Measurements from ENCODE around the gene LAG3. TPM values are rescaled to one million over a fixed set of nuclear protein-coding genes. Genes with fewer than 3 reads are reported as not detected.

The LAG3 gene
- polyA plus RNA-seq, 1 donor, result 2.1 TPM

DNA sequence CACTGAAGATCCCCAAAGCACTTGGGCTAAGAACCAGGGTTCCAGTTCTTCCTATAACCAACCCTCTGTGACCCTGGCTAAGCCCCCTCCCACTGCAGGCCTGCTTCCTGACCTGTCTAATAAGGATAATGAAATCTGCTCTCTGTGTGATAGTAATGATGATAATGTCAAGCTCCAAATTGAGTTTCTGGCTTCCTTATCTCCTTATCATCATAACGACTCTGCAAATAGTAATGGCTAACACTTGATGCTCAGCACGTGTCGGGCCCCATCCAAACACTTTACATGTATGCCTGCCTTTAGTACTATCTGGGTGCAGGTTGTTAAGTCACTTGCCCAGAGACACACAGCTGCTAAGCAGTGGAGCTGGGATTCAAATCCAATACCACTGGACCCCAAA, 44.3 kb downstream of the LAG3 start:
- H3K27me3 ChIP-seq (ENCODE audit: control insufficient read depth, insufficient read depth, low read length), result peaks cover 19% of the 10 kb centered on the region
- no peaks in the 10 kb centered on the region for H3K36me3 ChIP-seq (ENCODE audit: control insufficient read depth, insufficient read depth, low read length)
- H3K27ac ChIP-seq (ENCODE audit: low read length), result no peak overlapping the region
- DNase-seq, result peak in 1 of 2 donors; percentile 1
- H3K4me3 ChIP-seq (ENCODE audit: low read length), result no peak overlapping the region
- no CpG with 5 or more reads among the region's 3 CpGs for WGBS (ENCODE audit: insufficient coverage, low lambda C conversion rate)
- H3K4me1 ChIP-seq (ENCODE audit: control insufficient read depth, insufficient read depth, low read length), result peaks cover 7% of the 10 kb centered on the region
- no peaks in the 10 kb centered on the region for H3K9me3 ChIP-seq (ENCODE audit: control insufficient read depth, low read depth, low read length)

DNA sequence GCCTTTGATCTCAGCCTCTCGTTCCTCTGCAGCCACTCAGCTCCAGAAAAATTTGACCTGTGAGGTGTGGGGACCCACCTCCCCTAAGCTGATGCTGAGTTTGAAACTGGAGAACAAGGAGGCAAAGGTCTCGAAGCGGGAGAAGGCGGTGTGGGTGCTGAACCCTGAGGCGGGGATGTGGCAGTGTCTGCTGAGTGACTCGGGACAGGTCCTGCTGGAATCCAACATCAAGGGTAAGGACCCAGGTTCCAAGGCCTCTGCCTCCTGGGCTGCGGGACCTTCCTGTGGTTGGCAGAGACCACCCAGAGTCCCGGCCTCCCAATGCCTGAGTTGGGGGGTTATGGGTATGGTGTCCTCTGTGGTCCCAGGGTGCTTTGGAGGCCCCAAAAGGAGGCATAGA, 44.8 kb downstream of the LAG3 start:
- Histone ChIP-seq H3K9me3 (ENCODE audit: control insufficient read depth, low read depth, low read length) (no peaks in the 10 kb centered on the region), H3K27ac (ENCODE audit: low read length) (no peak overlapping the region), H3K36me3 (ENCODE audit: control insufficient read depth, insufficient read depth, low read length) (no peaks in the 10 kb centered on the region), H3K4me3 (ENCODE audit: low read length) (no peak overlapping the region), H3K4me1 (ENCODE audit: control insufficient read depth, insufficient read depth, low read length) (peaks cover 11% of the 10 kb centered on the region), H3K27me3 (ENCODE audit: control insufficient read depth, insufficient read depth, low read length) (peaks cover 24% of the 10 kb centered on the region)
- 83% methylated on average over 1 of the region's 8 CpGs for WGBS (ENCODE audit: insufficient coverage, low lambda C conversion rate)
- DNase-seq, result peak in 1 of 2 donors; percentile 1

DNA sequence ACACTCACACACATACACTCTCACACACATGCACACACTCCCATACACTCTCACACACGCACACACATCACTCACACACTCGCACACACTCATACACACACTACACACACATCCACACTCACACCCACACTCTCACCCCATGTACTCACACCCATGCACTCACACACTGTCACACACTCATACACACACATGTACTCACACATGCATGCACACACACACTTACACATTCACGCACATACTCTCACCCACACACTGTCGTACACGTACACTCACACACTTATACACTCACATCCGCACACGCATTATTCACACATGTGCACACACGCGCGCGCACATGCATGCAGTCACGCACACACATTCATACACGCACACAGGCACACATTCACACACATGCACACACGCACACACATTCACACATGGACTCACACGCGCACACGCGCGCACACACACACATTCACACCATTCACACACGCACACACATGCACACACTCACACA, 45.4 kb downstream of the LAG3 start:
- H3K4me1 ChIP-seq (ENCODE audit: control insufficient read depth, insufficient read depth, low read length), result peaks cover 15% of the 10 kb centered on the region
- no peak overlapping the region for H3K27ac ChIP-seq (ENCODE audit: low read length)
- WGBS (ENCODE audit: insufficient coverage, low lambda C conversion rate), result 100% methylated on average over 4 of the region's 20 CpGs
- no peaks in the 10 kb centered on the region for H3K36me3 ChIP-seq (ENCODE audit: control insufficient read depth, insufficient read depth, low read length)
- H3K9me3 ChIP-seq (ENCODE audit: control insufficient read depth, low read depth, low read length), result no peaks in the 10 kb centered on the region
- peaks cover 30% of the 10 kb centered on the region for H3K27me3 ChIP-seq (ENCODE audit: control insufficient read depth, insufficient read depth, low read length)
- H3K4me3 ChIP-seq (ENCODE audit: low read length), result no peak overlapping the region
- peak in 1 of 2 donors; percentile 1 for DNase-seq

DNA sequence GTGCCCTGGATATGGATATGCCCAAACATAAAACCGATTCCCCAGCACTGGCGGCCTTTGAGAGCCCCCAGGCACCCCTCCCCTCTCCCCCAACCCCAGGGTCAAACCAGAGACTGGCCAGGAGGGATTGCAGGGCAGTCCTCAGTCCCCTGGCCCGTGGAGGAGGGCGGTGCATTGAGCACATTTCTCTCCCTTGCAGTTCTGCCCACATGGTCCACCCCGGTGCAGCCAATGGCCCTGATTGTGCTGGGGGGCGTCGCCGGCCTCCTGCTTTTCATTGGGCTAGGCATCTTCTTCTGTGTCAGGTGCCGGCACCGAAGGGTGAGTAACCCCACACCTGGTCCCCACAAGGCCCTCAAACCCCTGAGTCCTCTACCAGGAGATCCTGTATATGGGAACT, 45.9 kb downstream of the LAG3 start:
- H3K9me3 ChIP-seq (ENCODE audit: control insufficient read depth, low read depth, low read length), result no peaks in the 10 kb centered on the region
- no peak overlapping the region for H3K27ac ChIP-seq (ENCODE audit: low read length)
- no peaks in the 10 kb centered on the region for H3K36me3 ChIP-seq (ENCODE audit: control insufficient read depth, insufficient read depth, low read length)
- H3K27me3 ChIP-seq (ENCODE audit: control insufficient read depth, insufficient read depth, low read length), result peaks cover 33% of the 10 kb centered on the region
- no CpG with 5 or more reads among the region's 10 CpGs for WGBS (ENCODE audit: insufficient coverage, low lambda C conversion rate)
- DNase-seq, result peak in 1 of 2 donors; percentile 3
- H3K4me1 ChIP-seq (ENCODE audit: control insufficient read depth, insufficient read depth, low read length), result peaks cover 15% of the 10 kb centered on the region
- no peak overlapping the region for H3K4me3 ChIP-seq (ENCODE audit: low read length)

DNA sequence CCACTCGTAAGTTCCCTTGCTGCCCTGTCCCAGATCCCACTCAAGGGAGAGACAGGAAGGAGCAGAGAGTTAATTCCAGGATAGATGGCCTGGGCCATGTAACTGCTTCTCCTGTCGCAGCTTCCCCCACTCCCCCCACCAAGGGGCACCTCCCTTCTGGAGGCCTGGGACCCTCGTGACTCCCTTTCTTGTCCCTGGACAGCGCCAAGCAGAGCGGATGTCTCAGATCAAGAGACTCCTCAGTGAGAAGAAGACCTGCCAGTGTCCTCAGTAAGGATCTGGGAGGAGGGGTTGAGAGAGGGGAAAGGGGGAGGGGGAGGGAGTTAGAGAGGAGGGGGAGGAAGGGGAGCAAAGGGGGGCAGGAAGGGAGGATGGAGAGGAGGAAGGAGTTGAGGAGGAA, 46.3 kb downstream of the LAG3 start:
- Histone ChIP-seq H3K27me3 (ENCODE audit: control insufficient read depth, insufficient read depth, low read length) (peaks cover 35% of the 10 kb centered on the region), H3K9me3 (ENCODE audit: control insufficient read depth, low read depth, low read length) (no peaks in the 10 kb centered on the region), H3K4me1 (ENCODE audit: control insufficient read depth, insufficient read depth, low read length) (peaks cover 15% of the 10 kb centered on the region), H3K4me3 (ENCODE audit: low read length) (no peak overlapping the region), H3K36me3 (ENCODE audit: control insufficient read depth, insufficient read depth, low read length) (no peaks in the 10 kb centered on the region), H3K27ac (ENCODE audit: low read length) (no peak overlapping the region)
- DNase-seq, result peak in 1 of 2 donors; percentile 1
- no CpG with 5 or more reads among the region's 5 CpGs for WGBS (ENCODE audit: insufficient coverage, low lambda C conversion rate)

DNA sequence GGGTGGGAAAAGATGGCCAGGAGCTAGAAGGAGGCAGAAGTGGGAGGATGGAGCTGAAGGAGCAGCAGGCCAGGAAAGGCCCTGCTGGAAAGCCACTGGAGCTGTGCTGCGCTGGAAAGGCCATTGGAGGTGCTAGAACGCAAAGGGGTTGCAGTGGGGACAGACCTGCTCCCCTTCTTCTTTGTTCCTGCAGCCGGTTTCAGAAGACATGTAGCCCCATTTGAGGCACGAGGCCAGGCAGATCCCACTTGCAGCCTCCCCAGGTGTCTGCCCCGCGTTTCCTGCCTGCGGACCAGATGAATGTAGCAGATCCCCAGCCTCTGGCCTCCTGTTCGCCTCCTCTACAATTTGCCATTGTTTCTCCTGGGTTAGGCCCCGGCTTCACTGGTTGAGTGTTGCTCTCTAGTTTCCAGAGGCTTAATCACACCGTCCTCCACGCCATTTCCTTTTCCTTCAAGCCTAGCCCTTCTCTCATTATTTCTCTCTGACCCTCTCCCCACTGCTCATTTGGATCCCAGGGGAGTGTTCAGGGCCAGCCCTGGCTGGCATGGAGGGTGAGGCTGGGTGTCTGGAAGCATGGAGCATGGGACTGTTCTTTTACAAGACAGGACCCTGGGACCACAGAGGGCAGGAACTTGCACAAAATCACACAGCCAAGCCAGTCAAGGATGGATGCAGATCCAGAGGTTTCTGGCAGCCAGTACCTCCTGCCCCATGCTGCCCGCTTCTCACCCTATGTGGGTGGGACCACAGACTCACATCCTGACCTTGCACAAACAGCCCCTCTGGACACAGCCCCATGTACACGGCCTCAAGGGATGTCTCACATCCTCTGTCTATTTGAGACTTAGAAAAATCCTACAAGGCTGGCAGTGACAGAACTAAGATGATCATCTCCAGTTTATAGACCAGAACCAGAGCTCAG, 47.0 kb downstream of the LAG3 start:
- Histone ChIP-seq H3K27me3 (ENCODE audit: control insufficient read depth, insufficient read depth, low read length) (peaks cover 30% of the 10 kb centered on the region), H3K27ac (ENCODE audit: low read length) (no peak overlapping the region), H3K36me3 (ENCODE audit: control insufficient read depth, insufficient read depth, low read length) (no peaks in the 10 kb centered on the region), H3K4me1 (ENCODE audit: control insufficient read depth, insufficient read depth, low read length) (peaks cover 15% of the 10 kb centered on the region), H3K4me3 (ENCODE audit: low read length) (no peak overlapping the region), H3K9me3 (ENCODE audit: control insufficient read depth, low read depth, low read length) (no peaks in the 10 kb centered on the region)
- DNase-seq, result no peak
- 100% methylated on average over 1 of the region's 13 CpGs for WGBS (ENCODE audit: insufficient coverage, low lambda C conversion rate)

DNA sequence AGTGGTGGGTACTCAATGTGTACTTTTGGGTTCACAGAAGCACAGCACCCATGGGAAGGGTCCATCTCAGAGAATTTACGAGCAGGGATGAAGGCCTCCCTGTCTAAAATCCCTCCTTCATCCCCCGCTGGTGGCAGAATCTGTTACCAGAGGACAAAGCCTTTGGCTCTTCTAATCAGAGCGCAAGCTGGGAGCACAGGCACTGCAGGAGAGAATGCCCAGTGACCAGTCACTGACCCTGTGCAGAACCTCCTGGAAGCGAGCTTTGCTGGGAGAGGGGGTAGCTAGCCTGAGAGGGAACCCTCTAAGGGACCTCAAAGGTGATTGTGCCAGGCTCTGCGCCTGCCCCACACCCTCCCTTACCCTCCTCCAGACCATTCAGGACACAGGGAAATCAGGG, 47.8 kb downstream of the LAG3 start:
- no peaks in the 10 kb centered on the region for H3K36me3 ChIP-seq (ENCODE audit: control insufficient read depth, insufficient read depth, low read length)
- no peak for DNase-seq
- H3K27ac ChIP-seq (ENCODE audit: low read length), result no peak overlapping the region
- H3K4me3 ChIP-seq (ENCODE audit: low read length), result no peak overlapping the region
- no peaks in the 10 kb centered on the region for H3K9me3 ChIP-seq (ENCODE audit: control insufficient read depth, low read depth, low read length)
- no CpG with 5 or more reads among the region's 5 CpGs for WGBS (ENCODE audit: insufficient coverage, low lambda C conversion rate)
- H3K4me1 ChIP-seq (ENCODE audit: control insufficient read depth, insufficient read depth, low read length), result peaks cover 15% of the 10 kb centered on the region
- peaks cover 25% of the 10 kb centered on the region for H3K27me3 ChIP-seq (ENCODE audit: control insufficient read depth, insufficient read depth, low read length)

DNA sequence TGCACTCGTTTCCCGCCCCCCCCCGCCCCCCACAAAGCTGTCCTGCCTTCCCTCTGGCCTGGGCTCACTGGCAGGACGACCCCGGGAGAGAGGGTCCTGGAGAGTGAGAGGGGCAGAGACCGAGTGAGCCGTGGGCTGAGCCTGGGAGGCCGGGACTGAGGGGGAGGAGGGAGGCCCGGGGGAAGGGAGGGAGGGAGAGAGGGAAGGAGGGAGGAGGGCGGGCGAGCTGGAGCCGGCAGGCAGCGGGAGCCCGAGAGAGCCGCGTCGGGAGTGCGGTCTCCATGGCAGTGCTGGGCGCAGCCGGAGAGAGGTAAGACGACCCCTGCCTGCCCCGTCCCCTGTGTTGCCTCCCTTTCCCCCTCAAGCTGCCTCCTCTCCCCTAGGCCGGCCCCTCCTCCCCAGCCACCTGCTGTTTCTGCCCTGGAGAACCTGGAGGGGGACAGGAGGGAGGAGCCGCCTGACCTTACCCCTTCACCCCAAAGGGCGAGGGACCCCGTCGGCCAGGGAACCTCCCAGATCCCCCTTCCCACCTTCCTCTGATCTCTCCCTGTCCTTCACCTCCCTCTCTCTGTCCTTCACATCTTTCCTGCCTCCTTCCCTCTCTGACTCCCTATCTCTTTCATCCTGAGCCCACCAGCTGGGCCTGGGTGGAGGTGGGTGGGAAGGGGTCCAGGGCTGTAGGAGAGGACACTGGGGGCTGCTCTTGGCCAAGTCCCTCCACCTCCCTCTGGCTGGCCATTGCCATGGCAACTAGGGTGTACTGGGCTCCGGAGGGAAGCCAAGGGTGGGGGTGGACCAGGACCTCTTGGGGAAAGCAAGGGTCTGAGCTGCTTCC, 49.5 kb downstream of the LAG3 start, which contains the start of gene GPR162:
TSS of gene GPR162 (plus strand) at position 231 of the 835 bp plus-strand sequence. CDS start 2,078 bp downstream, outside the sequence.
- DNase-seq, result peak in 1 of 2 donors; percentile 60
- H3K4me3 ChIP-seq (ENCODE audit: low read length), result peak within 1 kb of the TSS; percentile 41
- no peaks in the 10 kb centered on the region for H3K36me3 ChIP-seq (ENCODE audit: control insufficient read depth, insufficient read depth, low read length)
- H3K27me3 ChIP-seq (ENCODE audit: control insufficient read depth, insufficient read depth, low read length), result peaks cover 25% of the 10 kb centered on the region
- WGBS (ENCODE audit: insufficient coverage, low lambda C conversion rate), result no CpG with 5 or more reads among the region's 28 CpGs
- H3K4me1 ChIP-seq (ENCODE audit: control insufficient read depth, insufficient read depth, low read length), result peaks cover 20% of the 10 kb centered on the region
- no peak within 1 kb of the TSS for H3K27ac ChIP-seq (ENCODE audit: low read length)
- no peaks in the 10 kb centered on the region for H3K9me3 ChIP-seq (ENCODE audit: control insufficient read depth, low read depth, low read length)

DNA sequence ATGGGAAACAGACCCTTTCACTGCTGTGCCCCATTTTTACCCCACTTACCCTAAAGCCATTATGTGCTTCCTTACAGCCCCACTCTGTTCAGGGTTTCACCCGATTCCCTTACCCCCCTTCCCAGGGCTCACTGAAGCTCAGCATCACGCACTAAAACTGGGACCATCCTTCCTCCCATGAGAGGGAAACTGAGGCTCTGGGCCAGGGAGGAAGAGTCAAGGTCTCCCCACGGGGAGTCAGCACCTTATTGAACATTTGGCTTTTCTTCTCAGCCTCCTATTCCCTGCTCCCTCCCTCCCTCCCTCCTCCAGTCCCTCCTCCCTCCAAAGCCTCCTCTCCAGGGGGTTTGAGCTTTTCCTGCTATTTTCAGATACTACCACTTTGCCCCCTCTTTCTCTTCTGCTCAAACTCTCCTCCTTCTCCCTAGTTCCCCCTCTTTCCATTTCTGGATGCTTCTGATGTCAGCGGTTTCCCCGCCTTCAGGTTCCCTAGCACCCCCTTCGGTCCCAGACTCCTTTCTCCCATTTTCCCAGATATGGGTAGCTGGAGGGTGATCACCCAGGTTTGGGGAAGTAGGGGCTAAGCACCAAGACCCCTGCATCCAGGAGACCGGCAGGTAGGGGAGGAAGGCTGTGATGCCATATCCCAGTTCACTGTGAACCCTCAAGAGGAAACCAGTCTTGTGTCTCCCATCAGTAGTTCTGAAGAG, 50.3 kb downstream of the LAG3 start:
- no peak overlapping the region for H3K4me3 ChIP-seq (ENCODE audit: low read length)
- no peaks in the 10 kb centered on the region for H3K36me3 ChIP-seq (ENCODE audit: control insufficient read depth, insufficient read depth, low read length)
- DNase-seq, result no peak
- no peak overlapping the region for H3K27ac ChIP-seq (ENCODE audit: low read length)
- H3K27me3 ChIP-seq (ENCODE audit: control insufficient read depth, insufficient read depth, low read length), result peaks cover 25% of the 10 kb centered on the region
- no peaks in the 10 kb centered on the region for H3K9me3 ChIP-seq (ENCODE audit: control insufficient read depth, low read depth, low read length)
- no CpG with 5 or more reads among the region's 7 CpGs for WGBS (ENCODE audit: insufficient coverage, low lambda C conversion rate)
- peaks cover 28% of the 10 kb centered on the region for H3K4me1 ChIP-seq (ENCODE audit: control insufficient read depth, insufficient read depth, low read length)

Measured in large intestine (tissue), 3 donors.